Glutamatergic neuron (in vitro differentiated cells): Measurements from ENCODE around the gene CADM1. TPM values are rescaled to one million over a fixed set of nuclear protein-coding genes. Genes with fewer than 3 reads are reported as not detected.

ENCODE experiments used
- DNase-seq: peaks from one replicate; pipeline ENCODE4 v3.0.0; 2022
- H3K27ac Mint-ChIP-seq: one replicate; pipeline ENCODE4 v1.8.0; 2020; ENCODE audit warnings: mild to moderate bottlenecking, mixed read lengths, inconsistent platforms; ENCODE audit not compliant: unreplicated experiment
- H3K27me3 Mint-ChIP-seq: one replicate; pipeline ENCODE4 v1.8.0; 2020; ENCODE audit warnings: mild to moderate bottlenecking, moderate library complexity, mixed read lengths, inconsistent platforms; ENCODE audit not compliant: unreplicated experiment
- H3K36me3 Mint-ChIP-seq: one replicate; pipeline ENCODE4 v1.8.0; 2020; ENCODE audit warnings: mild to moderate bottlenecking, mixed read lengths, inconsistent platforms; ENCODE audit not compliant: unreplicated experiment
- H3K4me1 Mint-ChIP-seq: one replicate; pipeline ENCODE4 v1.8.0; 2020; ENCODE audit warnings: mild to moderate bottlenecking, low read depth, mixed read lengths, inconsistent platforms; ENCODE audit not compliant: unreplicated experiment
- H3K4me3 Mint-ChIP-seq: one replicate; pipeline ENCODE4 v1.8.0; 2020; ENCODE audit warnings: mild to moderate bottlenecking, mixed read lengths, inconsistent platforms; ENCODE audit not compliant: unreplicated experiment
- H3K9me3 Mint-ChIP-seq: one replicate; pipeline ENCODE4 v1.8.0; 2020; ENCODE audit warnings: mild to moderate bottlenecking, moderate library complexity, mixed read lengths, inconsistent platforms; ENCODE audit not compliant: unreplicated experiment
- total RNA-seq: library from RNA; stranded (reverse); fragmentation: NEBNext Ultra II Directional; extraction: Animal tissue kit (Norgen Biotek cat#: 25700); gene quantifications from one replicate; pipeline ENCODE4 v1.2.1, GENCODE V29; 2021; ENCODE audit not compliant: unreplicated experiment
- TF ChIP-seq, protein P1 (sequence below): fragments of 200-600 bp; sonication (generic); IDR thresholded peaks from one replicate; pipeline ENCODE4 v1.5.0; 2021; ENCODE audit not compliant: partially characterized antibody, unreplicated experiment

The CADM1 gene
- total RNA-seq, 1 donor from 2014 or later, result 1,339 TPM

DNA sequence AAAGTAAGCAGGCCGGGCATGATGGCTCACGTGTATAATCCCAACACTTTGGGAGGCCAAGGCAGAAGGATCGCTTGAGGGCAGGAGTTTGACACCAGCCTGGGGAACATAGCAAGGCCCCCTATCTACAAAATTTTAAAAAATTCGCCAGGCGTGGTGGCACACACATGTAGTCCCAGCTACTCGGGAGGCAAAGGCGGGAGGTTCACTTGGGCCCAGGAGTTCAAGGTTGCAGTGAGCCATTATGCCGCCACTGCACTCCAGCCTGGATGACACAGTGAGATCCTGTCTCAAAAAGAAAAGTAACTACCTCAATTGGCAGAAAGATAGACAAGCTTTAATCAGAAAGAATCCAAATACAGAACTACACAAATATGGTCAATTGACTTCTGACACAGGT, 31.0 kb downstream of the CADM1 start:
- no peak for DNase-seq
- Mint-ChIP-seq H3K27me3 (peaks cover 7% of the 10 kb centered on the region), H3K4me1 (peaks cover 54% of the 10 kb centered on the region), H3K9me3 (peaks cover 4% of the 10 kb centered on the region), H3K27ac (no peak overlapping the region), H3K36me3 (peaks cover 7% of the 10 kb centered on the region), H3K4me3 (no peak overlapping the region)
- TF ChIP-seq, protein P1, sequence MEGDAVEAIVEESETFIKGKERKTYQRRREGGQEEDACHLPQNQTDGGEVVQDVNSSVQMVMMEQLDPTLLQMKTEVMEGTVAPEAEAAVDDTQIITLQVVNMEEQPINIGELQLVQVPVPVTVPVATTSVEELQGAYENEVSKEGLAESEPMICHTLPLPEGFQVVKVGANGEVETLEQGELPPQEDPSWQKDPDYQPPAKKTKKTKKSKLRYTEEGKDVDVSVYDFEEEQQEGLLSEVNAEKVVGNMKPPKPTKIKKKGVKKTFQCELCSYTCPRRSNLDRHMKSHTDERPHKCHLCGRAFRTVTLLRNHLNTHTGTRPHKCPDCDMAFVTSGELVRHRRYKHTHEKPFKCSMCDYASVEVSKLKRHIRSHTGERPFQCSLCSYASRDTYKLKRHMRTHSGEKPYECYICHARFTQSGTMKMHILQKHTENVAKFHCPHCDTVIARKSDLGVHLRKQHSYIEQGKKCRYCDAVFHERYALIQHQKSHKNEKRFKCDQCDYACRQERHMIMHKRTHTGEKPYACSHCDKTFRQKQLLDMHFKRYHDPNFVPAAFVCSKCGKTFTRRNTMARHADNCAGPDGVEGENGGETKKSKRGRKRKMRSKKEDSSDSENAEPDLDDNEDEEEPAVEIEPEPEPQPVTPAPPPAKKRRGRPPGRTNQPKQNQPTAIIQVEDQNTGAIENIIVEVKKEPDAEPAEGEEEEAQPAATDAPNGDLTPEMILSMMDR, result no peak

DNA sequence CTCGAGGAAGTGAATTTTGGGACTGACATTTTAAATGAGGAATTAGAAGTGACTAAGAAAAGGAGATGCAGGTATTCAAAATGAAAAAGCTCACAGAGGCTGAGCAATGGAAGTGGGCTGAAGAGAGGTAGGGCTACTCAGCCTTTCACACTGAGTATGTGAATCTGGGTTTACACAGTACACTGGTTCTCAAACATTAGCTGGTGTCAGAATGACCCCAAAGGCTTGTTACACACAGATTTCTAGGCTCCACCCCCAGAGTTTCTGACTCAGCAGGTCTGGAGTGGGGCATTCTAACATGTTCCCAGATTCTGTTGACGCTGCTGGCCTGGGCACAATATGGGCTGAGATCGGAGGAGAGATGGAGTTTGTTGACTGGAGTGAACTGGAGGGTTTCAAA, 32.8 kb downstream of the CADM1 start:
- peaks cover 2% of the 10 kb centered on the region for H3K9me3 Mint-ChIP-seq
- TF ChIP-seq, protein P1, result no peak
- H3K27ac Mint-ChIP-seq, result no peak overlapping the region
- peaks cover 48% of the 10 kb centered on the region for H3K4me1 Mint-ChIP-seq
- H3K4me3 Mint-ChIP-seq, result peak overlapping the region; percentile 50
- H3K27me3 Mint-ChIP-seq, result peaks cover 7% of the 10 kb centered on the region
- DNase-seq, result no peak
- peaks cover 7% of the 10 kb centered on the region for H3K36me3 Mint-ChIP-seq

DNA sequence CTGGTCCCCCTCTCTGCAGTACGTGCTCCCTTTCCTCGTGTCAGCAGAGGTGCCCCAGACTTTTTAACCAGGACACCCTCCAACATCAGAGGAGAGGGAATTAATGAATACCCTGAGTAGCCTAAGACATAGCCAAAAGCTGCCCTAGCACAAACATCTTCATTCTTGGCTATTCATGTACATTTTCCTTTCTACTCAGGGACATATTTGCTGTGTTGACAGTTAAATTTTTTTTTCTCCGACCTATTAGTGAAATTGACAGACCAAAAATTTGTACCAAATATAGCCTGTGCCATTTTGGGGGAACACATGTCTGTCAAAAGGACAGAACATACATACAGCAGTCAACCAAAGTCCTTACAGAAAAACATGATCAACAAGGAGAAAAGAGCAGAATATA, 33.3 kb downstream of the CADM1 start:
- Mint-ChIP-seq H3K27me3 (peaks cover 7% of the 10 kb centered on the region), H3K27ac (no peak overlapping the region), H3K4me3 (no peak overlapping the region), H3K9me3 (peaks cover 2% of the 10 kb centered on the region), H3K4me1 (peaks cover 48% of the 10 kb centered on the region), H3K36me3 (peaks cover 7% of the 10 kb centered on the region)
- TF ChIP-seq, protein P1, result no peak
- DNase-seq, result no peak

DNA sequence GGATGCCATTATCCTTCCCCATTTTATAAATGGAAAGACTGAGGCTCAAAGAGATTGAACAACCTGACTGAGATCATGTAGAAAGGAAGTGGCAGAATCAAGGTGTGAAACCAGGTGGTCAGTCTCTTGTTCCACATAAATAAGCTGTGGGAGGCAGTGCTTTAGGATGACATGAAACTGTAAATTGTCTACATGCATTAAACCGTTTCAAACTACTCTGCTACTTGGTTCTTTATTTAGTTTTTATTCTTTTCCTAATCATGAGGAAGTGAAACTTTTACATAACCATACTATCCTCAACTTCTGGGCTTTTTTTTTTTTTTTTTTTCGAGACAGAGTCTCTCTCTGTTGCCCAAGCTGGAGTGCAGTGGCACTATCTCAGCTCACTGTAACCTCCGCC, 34.9 kb downstream of the CADM1 start:
- Mint-ChIP-seq H3K27ac (no peak overlapping the region), H3K36me3 (peaks cover 7% of the 10 kb centered on the region), H3K9me3 (peaks cover 2% of the 10 kb centered on the region), H3K27me3 (peaks cover 6% of the 10 kb centered on the region), H3K4me1 (peaks cover 50% of the 10 kb centered on the region), H3K4me3 (no peak overlapping the region)
- DNase-seq, result no peak
- TF ChIP-seq, protein P1, result no peak

DNA sequence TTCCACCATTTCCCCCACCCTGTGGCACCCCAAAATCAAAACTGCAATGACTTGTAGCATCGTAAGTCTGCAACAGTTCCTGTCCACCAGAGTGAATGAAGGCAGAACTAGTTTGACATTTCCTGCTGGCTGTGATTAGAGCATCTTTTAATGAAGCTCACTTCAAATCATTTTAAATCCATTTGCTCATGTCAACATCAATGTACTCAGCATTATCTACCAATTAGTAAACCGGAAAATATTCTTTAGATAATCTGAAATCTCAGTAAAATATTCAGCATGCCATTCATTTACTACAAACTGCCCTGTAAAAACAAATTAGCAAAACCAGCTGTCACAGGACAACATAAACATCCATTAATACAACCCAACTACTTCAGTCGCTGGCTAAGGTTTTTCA, 38.1 kb downstream of the CADM1 start:
- DNase-seq, result no peak
- Mint-ChIP-seq H3K36me3 (no peaks in the 10 kb centered on the region), H3K4me1 (peaks cover 63% of the 10 kb centered on the region), H3K27me3 (peaks cover 4% of the 10 kb centered on the region), H3K27ac (no peak overlapping the region), H3K4me3 (no peak overlapping the region), H3K9me3 (peaks cover 4% of the 10 kb centered on the region)
- TF ChIP-seq, protein P1, result no peak
